BE2C (cell line): Measurements from ENCODE around the gene PHF11.

Experiments
- DNase-seq: peaks from one replicate; pipeline ENCODE4 v3.0.0-alpha.2; 2020
- H3K27me3 ChIP-seq: fragments of 250-450 bp; sonication (Bioruptor Pico); 2 replicates; pipeline ENCODE4 v1.5.1; 2020; ENCODE audit warnings: mild to moderate bottlenecking
- H3K36me3 ChIP-seq: fragments of 250-450 bp; sonication (Bioruptor Pico); 2 replicates; pipeline ENCODE4 v1.5.1; 2020; ENCODE audit warnings: mild to moderate bottlenecking
- H3K4me1 ChIP-seq: fragments of 250-450 bp; sonication (Bioruptor Pico); 2 replicates; pipeline ENCODE4 v1.5.1; 2020
- H3K4me3 ChIP-seq: 2 replicates; pipeline ENCODE4 v1.5.1; 2011; ENCODE audit warnings: low read depth, low read length
- H3K9me3 ChIP-seq: fragments of 250-450 bp; sonication (Bioruptor Pico); 2 replicates; pipeline ENCODE4 v1.5.1; 2020
- TF ChIP-seq, protein P1 (sequence below): IDR thresholded peaks from 2 replicates; pipeline ENCODE4 v1.5.1; 2012; ENCODE audit warnings: mild to moderate bottlenecking, low read depth, low read length

Gene PHF11

DNA sequence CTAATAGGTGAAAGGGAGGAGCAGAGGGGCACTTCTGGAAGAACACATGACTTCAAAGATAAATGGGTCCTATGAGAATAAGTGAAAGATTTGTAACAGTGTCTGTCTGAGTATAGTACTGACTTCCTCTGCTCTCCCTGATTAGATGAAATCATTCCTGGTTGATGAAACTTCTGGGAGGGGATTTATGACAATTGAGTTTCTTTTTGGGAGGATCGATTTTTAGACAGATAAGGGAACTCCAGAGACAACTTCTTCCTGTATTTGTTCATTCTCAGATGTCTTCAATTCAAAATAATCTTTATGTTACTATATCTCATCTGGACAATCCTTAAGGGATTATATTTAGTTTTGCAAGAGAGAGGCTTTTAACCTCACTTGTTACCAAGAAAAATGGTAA is 31.7 kb upstream of the PHF11 start:
- no peaks in the 10 kb centered on the region for H3K9me3 ChIP-seq
- H3K27me3 ChIP-seq, result no peaks in the 10 kb centered on the region
- TF ChIP-seq, protein P1, sequence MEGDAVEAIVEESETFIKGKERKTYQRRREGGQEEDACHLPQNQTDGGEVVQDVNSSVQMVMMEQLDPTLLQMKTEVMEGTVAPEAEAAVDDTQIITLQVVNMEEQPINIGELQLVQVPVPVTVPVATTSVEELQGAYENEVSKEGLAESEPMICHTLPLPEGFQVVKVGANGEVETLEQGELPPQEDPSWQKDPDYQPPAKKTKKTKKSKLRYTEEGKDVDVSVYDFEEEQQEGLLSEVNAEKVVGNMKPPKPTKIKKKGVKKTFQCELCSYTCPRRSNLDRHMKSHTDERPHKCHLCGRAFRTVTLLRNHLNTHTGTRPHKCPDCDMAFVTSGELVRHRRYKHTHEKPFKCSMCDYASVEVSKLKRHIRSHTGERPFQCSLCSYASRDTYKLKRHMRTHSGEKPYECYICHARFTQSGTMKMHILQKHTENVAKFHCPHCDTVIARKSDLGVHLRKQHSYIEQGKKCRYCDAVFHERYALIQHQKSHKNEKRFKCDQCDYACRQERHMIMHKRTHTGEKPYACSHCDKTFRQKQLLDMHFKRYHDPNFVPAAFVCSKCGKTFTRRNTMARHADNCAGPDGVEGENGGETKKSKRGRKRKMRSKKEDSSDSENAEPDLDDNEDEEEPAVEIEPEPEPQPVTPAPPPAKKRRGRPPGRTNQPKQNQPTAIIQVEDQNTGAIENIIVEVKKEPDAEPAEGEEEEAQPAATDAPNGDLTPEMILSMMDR, result no peak
- H3K4me3 ChIP-seq, result no peak overlapping the region
- no peaks in the 10 kb centered on the region for H3K36me3 ChIP-seq
- no peak for DNase-seq
- H3K4me1 ChIP-seq, result no peaks in the 10 kb centered on the region; the same call in 1 of the 2 replicates

DNA sequence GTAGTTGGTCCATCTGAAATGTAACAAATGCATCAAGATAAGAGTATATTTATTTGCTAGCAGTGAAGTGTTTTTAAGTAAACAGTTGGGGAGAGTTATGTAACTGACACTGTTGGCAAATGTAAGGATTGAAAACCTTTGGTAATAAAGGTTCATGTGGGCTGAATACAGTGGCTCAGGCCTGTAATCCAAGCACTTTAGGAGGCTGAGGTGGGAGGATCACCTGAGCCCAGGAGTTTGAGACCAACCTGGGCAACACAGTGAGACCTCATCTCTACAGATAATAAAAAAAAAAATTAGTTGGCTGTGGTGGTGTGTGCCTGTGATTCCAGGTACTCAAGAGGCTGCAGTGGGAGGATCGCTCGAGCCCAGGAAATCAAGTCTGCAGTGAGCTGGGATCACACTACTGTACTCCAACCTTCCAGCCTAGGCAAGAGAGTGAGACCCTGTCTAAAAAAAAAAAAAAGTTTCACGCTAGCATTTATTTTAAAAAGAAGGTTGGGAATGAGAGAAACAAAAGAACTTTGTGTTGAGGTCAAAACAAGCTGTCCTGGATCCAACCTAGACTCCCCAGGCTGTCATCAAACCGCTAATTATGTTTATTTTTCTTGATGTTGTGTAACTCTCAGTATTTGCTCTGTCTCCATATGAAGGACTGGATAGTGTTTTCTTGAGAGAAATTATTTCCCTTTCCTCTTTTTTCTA is 31.0 kb upstream of the PHF11 start:
- no peak for DNase-seq
- Histone ChIP-seq H3K36me3 (no peaks in the 10 kb centered on the region), H3K4me1 (no peaks in the 10 kb centered on the region; the same call in 1 of the 2 replicates), H3K27me3 (no peaks in the 10 kb centered on the region), H3K9me3 (no peaks in the 10 kb centered on the region), H3K4me3 (no peak overlapping the region)
- TF ChIP-seq, protein P1, result no peak

DNA sequence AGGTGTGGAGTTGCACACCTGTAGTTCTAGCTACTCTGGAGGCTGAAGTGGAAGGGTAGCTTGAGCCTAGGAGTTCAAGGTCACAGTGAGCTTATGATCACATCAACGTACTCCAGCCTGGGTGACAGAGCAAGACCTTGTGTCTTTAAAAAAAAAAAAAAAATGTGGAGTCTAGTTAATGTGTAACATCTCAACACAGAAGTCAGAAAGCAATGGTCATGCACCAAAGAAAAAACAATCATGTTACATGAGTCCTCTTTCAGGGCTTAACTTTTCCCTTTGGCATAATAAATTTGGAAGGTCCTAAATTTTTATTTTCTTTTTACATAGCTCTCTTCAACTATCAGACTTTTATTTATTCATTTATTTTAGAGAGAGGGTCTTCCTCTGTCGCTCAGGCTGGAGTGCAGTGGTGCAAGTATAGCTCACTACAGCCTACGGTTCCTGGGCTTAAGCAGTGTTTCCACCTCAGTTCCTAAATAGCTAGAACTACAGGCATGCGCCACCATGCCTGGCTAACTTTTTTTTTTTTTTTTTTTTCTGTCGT is 29.4 kb upstream of the PHF11 start:
- Histone ChIP-seq H3K27me3 (no peaks in the 10 kb centered on the region), H3K36me3 (no peaks in the 10 kb centered on the region), H3K4me3 (no peak overlapping the region), H3K9me3 (no peaks in the 10 kb centered on the region), H3K4me1 (no peaks in the 10 kb centered on the region; the same call in 1 of the 2 replicates)
- no peak for DNase-seq
- TF ChIP-seq, protein P1, result no peak

DNA sequence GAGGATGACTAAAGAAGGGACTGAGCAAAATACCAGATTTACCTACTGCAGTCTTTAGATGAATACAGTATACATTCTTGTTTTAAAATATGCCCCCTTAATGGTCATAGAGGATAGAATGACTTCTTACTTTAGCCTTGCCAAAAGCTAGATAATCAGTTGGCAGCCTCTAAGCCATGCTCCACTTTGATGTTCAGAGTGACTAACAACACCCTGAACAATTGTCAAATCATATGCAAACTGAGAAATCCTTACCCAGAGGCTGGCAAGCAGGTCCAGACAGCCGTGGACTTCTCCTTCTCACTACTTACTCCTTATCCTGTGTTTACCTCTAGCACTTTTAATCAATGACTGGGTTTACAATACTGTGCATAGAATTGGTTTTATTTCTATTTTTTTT is 23.6 kb upstream of the PHF11 start:
- TF ChIP-seq, protein P1, result no peak
- no peak for DNase-seq
- Histone ChIP-seq H3K4me3 (no peak overlapping the region), H3K9me3 (no peaks in the 10 kb centered on the region), H3K4me1 (no peaks in the 10 kb centered on the region), H3K27me3 (no peaks in the 10 kb centered on the region), H3K36me3 (0 out of 2 replicates have a peak, but pooled peaks cover 5% of the 10 kb centered on the region)

DNA sequence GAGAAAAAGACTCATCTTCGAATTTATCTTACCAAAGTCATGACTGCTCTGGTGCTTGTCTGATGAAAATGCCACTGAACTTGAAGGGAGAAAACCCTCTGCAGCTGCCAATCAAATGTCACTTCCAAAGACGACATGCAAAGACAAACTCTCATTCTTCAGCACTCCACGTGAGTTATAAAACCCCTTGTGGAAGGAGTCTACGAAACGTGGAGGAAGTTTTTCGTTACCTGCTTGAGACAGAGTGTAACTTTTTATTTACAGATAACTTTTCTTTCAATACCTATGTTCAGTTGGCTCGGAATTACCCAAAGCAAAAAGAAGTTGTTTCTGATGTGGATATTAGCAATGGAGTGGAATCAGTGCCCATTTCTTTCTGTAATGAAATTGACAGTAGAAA is 19.2 kb upstream of the PHF11 start:
- DNase-seq, result no peak
- H3K9me3 ChIP-seq, result no peaks in the 10 kb centered on the region
- H3K27me3 ChIP-seq, result no peaks in the 10 kb centered on the region
- no peak overlapping the region for H3K4me3 ChIP-seq
- 0 out of 2 replicates have a peak, but pooled peaks cover 5% of the 10 kb centered on the region for H3K36me3 ChIP-seq
- TF ChIP-seq, protein P1, result no peak
- H3K4me1 ChIP-seq, result no peaks in the 10 kb centered on the region

DNA sequence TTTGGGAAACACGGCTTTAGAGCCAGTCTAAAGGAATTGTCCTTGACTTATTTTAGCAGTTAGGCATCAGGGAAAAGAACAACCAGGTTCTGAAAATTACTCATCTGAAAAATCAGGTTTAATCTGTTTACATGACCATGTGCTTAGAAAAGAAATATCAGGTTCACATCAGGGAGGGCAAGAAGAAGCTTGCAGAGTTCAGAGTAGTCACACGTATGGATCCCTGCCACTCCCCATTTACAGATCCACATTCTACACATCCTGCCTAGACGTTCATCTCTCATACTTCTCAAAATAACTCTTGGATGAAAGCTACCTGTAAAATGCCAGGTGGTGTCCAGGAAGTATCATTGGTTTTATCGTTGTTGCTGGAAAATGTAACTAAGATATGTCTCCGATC is 14.0 kb upstream of the PHF11 start:
- Histone ChIP-seq H3K27me3 (no peaks in the 10 kb centered on the region), H3K4me3 (no peak overlapping the region), H3K9me3 (no peaks in the 10 kb centered on the region), H3K36me3 (0 out of 2 replicates have a peak, but pooled peaks cover 1% of the 10 kb centered on the region), H3K4me1 (no peaks in the 10 kb centered on the region)
- TF ChIP-seq, protein P1, result no peak
- no peak for DNase-seq
